Activated CD4-positive, alpha-beta memory T cell treated with anti-CD3 and anti-CD28 coated beads for 36 hours (primary cell): ENCODE results near the gene CNTNAP4. TPM values are rescaled to one million over a fixed set of nuclear protein-coding genes. Genes with fewer than 3 reads are reported as not detected.

Source experiments
- CTCF ChIA-PET: fragments of 350-600 bp; sonication (Branson Sonifier 250); formaldehyde crosslinking; loops from one replicate; lab custom pipeline; 2021; ENCODE audit warnings: antibody characterized with exemption, inconsistent platforms; lab: Charles Lee
- POLR2A ChIA-PET: fragments of 350-600 bp; sonication (Branson Sonifier 250); formaldehyde crosslinking; loops from one replicate; lab custom pipeline; 2021; ENCODE audit warnings: antibody characterized with exemption; lab: Charles Lee
- DNase-seq: peaks from one replicate; pipeline ENCODE4 v3.0.0-alpha.2; 2020
- H3K27ac Mint-ChIP-seq: one replicate; pipeline ENCODE4 v1.8.0; 2021; ENCODE audit warnings: mixed read lengths
- H3K27me3 Mint-ChIP-seq: one replicate; pipeline ENCODE4 v1.8.0; 2021; ENCODE audit warnings: mixed read lengths
- H3K36me3 Mint-ChIP-seq: one replicate; pipeline ENCODE4 v1.8.0; 2021; ENCODE audit warnings: mixed read lengths
- H3K4me1 Mint-ChIP-seq: one replicate; pipeline ENCODE4 v1.8.0; 2021; ENCODE audit warnings: low read depth, mixed read lengths
- H3K4me3 Mint-ChIP-seq: one replicate; pipeline ENCODE4 v1.8.0; 2021; ENCODE audit warnings: mild to moderate bottlenecking, mixed read lengths
- H3K9me3 Mint-ChIP-seq: one replicate; pipeline ENCODE4 v1.8.0; 2021; ENCODE audit warnings: mixed read lengths
- intact Hi-C: fragments of 100-400 bp; cut with micrococcal nuclease; formaldehyde crosslinking; loops from one replicate; pipeline ENCODE4 v1.15.1; 2023
- total RNA-seq, 2 experiments: library from RNA; stranded (reverse); gene quantifications; one replicate each; pipeline ENCODE4 v1.2.3, GENCODE V29; 2021

The CNTNAP4 gene
- total RNA-seq, 2 experiments from 2014 or later: not detected

- H3K4me3 Mint-ChIP-seq: no peak overlapping the region
- no peak for DNase-seq
- ChIA-PET POLR2A (no interaction called here), CTCF (no interaction called here)
- H3K9me3 Mint-ChIP-seq: peaks cover 2% of the 10 kb centered on the region
- H3K4me1 Mint-ChIP-seq: no peaks in the 10 kb centered on the region
- intact Hi-C loops: no loop called here
- H3K36me3 Mint-ChIP-seq: no peaks in the 10 kb centered on the region
- H3K27me3 Mint-ChIP-seq: no peaks in the 10 kb centered on the region
- H3K27ac Mint-ChIP-seq: no peak overlapping the region
Observed at GRCh38 chr16:76579277-76579922, 302.2 kb downstream of the CNTNAP4 start.

- Mint-ChIP-seq H3K4me3 (no peak overlapping the region), H3K27ac (no peak overlapping the region), H3K36me3 (no peaks in the 10 kb centered on the region), H3K27me3 (no peaks in the 10 kb centered on the region), H3K4me1 (no peaks in the 10 kb centered on the region), H3K9me3 (peaks cover 2% of the 10 kb centered on the region)
- ChIA-PET POLR2A (no interaction called here), CTCF (no interaction called here)
- no peak for DNase-seq
- intact Hi-C loops: no loop called here
Observed at GRCh38 chr16:76583466-76583865, 306.3 kb downstream of the CNTNAP4 start.

- Mint-ChIP-seq H3K4me3 (no peak overlapping the region), H3K36me3 (no peaks in the 10 kb centered on the region), H3K27me3 (no peaks in the 10 kb centered on the region), H3K27ac (no peak overlapping the region), H3K9me3 (peaks cover 2% of the 10 kb centered on the region), H3K4me1 (no peaks in the 10 kb centered on the region)
- intact Hi-C loops: no loop called here
- CTCF ChIA-PET: no interaction called here
- DNase-seq: no peak
- POLR2A ChIA-PET: no interaction called here
Observed at GRCh38 chr16:76583945-76584344, 306.7 kb downstream of the CNTNAP4 start.

GRCh38 chr16:76598498-76598897, 321.3 kb downstream of the CNTNAP4 start:
- Mint-ChIP-seq H3K9me3 (peaks cover 12% of the 10 kb centered on the region), H3K4me1 (no peaks in the 10 kb centered on the region), H3K36me3 (no peaks in the 10 kb centered on the region), H3K27me3 (no peaks in the 10 kb centered on the region), H3K27ac (no peak overlapping the region), H3K4me3 (no peak overlapping the region)
- ChIA-PET POLR2A (no interaction called here), CTCF (no interaction called here)
- DNase-seq: no peak
- intact Hi-C loops: no loop called here

- no peaks in the 10 kb centered on the region for H3K27me3 Mint-ChIP-seq
- no peaks in the 10 kb centered on the region for H3K36me3 Mint-ChIP-seq
- intact Hi-C loops: no loop called here
- CTCF ChIA-PET: no interaction called here
- peaks cover 9% of the 10 kb centered on the region for H3K9me3 Mint-ChIP-seq
- DNase-seq: no peak
- POLR2A ChIA-PET: no interaction called here
- no peak overlapping the region for H3K4me3 Mint-ChIP-seq
- H3K27ac Mint-ChIP-seq: no peak overlapping the region
- no peaks in the 10 kb centered on the region for H3K4me1 Mint-ChIP-seq
Observed at GRCh38 chr16:76607317-76607716, 330.1 kb downstream of the CNTNAP4 start.
